Stimulated activated CD4-positive, alpha-beta T cell treated with anti-CD3 and anti-CD28 coated beads, Interleukin-15, amount 100 ng/mL, for 48 hours (primary cell): ENCODE measurements around the gene SYCN.

Experiments used
- DNase-seq, 2 donors: peaks; one replicate each; pipeline ENCODE4 v3.0.0-alpha.2; 2020; ENCODE audit warnings: low read depth in 2 of 2

SYCN gene

GRCh38 chr19:39194832-39195542 is 9.1 kb downstream of the SYCN start:
- no peak for DNase-seq

DNA sequence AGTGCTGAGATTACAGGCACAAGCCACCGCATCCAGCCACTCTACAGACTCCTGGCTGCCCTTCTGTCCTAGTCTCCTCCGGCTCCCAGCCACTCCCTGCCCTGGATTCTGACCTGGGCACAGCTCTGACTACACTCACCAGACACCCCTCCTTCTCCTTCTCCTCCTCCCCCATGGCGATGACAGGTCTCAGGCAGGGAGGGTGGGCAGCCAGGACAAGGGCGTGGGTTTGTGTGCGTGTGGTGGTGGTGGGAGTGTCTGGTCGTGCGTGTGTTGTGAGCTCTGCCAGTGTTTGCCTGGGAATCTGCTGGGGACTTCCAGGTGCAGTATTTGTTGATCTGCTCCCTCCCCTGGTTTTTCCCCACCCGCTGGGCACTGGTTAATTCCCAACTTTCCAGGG is 10.3 kb downstream of the SYCN start:
- DNase-seq = no peak

DNA sequence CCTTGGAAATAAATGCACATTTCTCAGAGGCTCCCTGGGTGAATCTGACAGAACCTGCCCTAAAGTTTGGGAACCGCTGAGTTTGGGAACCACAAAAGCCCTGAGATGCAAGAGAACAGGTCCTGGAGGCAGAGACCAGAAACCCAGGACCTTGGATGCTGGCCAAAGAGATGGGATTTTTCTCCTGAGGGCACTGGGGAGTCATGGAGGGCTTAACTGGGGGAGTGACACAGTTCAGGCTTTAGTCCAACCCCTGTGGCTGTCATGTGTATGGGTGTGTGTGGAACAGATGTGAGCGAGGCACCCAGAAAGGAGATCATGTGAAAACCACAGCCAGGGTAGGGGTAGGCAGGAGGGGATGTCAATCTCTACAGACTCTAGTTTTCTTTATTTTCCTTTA is 11.2 kb downstream of the SYCN start:
- DNase-seq = no peak

- no peak for DNase-seq
Observed at GRCh38 chr19:39190768-39191167, 13.3 kb downstream of the SYCN start.

GRCh38 chr19:39188960-39189359 is 15.1 kb downstream of the SYCN start:
- DNase-seq = no peak

DNA sequence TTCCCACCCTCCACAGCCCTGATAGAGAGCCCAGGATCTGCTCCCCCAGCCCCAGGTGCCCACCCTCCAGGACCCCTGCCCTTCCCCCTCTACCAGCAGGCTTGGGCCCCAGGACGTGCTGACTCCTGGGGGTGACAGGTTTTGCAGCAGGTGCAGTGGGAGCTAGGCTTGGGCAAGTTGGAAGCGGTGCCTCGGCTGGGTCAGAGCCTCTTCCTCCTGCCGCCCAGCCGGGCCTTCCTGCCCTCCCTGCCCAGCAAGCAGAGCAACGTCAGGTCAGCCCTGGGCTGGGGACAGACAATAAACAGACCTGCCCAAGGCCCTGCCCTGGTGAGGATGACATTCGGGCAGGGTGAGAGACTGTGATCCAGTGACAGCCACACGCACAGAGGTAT is 16.5 kb downstream of the SYCN start:
- DNase-seq = no peak

GRCh38 chr19:39186391-39186790 is 17.7 kb downstream of the SYCN start:
- DNase-seq = no peak

DNA sequence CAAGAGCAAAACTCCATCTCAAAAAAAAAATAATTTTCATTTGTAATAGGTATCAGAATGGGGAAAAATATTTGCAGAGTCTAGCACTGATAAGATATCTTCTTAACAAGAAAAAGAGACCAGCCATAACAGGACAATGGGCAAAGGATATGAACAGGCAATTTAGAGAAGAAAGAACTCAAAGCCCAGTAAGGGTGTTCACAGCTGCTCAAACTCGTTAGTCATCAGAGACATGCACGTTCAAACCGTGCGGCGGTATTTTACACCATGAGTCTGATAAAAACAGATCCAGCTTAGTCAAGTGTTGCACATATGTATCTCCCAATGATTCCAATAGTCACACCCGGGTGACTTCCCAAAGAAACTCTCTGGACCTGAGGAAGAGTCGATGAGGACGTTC is 21.0 kb downstream of the SYCN start:
- no peak for DNase-seq

- DNase-seq = no peak
Observed at GRCh38 chr19:39182174-39182505, 21.9 kb downstream of the SYCN start.

DNA sequence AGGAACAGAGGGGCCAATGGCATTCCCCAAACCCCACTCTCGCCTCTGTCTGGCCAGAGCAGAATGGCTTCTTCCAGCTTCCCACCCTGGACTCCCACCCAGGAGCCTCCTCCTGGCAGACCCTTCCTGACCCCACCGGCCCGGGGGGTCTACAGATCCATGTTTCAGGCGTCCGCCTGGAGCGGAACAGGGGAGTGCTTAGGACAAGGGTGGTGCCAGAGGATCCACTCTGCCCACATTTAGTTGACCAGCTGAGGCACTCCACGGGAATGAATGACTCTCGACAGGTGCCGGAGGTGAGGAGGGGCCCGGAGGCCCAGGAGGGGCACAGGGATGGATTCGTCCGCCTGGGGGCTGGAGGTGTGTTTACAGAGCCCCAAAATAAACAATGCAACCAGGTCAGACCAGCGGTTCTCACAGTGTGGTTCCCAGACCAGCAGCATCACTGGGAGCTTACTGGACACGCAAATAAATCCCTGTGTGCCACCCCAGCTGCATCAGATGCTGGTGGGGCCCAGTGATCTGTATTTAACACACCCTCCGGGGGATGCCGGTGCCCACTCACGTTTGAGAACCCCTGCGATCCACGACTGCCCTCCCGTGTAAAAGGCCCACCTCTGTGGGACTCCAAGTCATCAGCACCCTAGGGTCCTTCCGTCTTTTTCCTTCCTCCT is 22.4 kb downstream of the SYCN start:
- no peak for DNase-seq

- no peak for DNase-seq
Observed at GRCh38 chr19:39180749-39181148, 23.3 kb downstream of the SYCN start.

GRCh38 chr19:39179754-39180153 is 24.3 kb downstream of the SYCN start:
- DNase-seq = no peak

DNA sequence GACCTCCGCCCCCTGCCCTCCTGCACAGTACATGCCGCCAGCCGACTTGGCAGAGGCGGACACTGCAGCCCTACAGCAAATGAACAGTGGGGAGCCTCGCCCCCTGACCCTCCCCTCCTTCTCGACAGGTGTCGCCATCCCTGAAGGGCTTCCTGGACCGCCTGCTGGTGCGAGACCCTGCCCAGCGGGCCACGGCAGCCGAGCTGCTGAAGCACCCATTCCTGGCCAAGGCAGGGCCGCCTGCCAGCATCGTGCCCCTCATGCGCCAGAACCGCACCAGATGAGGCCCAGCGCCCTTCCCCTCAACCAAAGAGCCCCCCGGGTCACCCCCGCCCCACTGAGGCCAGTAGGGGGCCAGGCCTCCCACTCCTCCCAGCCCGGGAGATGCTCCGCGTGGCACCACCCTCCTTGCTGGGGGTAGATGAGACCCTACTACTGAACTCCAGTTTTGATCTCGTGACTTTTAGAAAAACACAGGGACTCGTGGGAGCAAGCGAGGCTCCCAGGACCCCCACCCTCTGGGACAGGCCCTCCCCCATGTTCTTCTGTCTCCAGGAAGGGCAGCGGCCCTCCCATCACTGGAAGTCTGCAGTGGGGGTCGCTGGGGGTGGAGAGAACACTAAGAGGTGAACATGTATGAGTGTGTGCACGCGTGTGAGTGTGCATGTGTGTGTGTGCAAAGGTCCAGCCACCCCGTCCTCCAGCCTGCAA is 25.6 kb downstream of the SYCN start:
- no peak for DNase-seq

DNA sequence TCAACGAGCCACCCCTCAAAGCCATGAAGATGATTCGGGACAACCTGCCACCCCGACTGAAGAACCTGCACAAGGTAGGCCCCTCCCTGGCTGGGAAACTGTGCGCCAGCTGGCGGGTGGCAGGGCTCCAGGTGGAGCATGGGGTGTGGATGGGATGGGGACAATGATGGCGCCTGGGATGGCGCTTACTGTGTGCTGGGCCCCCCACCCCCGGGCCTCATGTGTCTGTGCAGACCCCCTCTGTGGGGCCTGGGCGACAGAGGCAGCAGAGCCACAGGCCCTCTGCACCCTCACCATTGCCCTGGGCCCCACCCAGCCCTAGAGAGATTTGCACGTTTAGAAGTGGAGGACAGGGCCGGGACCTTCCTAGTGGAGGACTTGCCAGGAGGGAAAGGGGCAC is 26.3 kb downstream of the SYCN start:
- no peak for DNase-seq

DNA sequence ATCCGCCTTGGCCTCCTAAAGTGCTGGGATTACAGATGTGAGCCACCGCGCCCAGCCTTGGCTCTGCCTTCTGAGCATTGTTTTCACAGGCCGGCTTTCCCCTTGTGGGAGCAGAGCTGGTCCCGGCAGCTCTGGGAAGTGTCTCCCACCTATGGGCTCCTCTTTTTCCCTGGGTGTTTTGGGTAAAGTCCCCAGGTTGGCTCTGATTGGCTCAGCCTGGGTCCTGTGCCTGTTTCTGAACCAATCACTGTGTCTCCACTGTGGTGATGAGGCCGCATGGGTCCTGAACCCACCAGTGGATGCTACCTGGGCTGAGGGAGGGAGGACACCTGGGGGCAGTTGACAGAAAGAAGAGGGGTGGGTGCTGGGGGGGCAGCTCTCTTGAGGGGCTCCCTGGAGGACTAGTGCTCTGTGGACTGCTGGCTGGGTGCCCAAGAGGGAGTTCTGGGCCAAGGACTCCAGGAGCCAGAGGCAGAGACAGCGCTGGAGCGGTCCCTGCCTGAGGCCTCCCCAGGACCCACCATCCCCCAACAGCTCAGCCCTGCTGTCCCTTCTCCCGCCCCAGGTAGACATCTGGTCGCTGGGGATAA is 26.9 kb downstream of the SYCN start:
- DNase-seq = no peak

- no peak for DNase-seq
Observed at GRCh38 chr19:39175564-39175963, 28.5 kb downstream of the SYCN start.

- DNase-seq = no peak
Observed at GRCh38 chr19:39174558-39175544, 29.2 kb downstream of the SYCN start.

- DNase-seq = no peak
Observed at GRCh38 chr19:39174142-39174541, 29.9 kb downstream of the SYCN start.

- DNase-seq = no peak
Observed at GRCh38 chr19:39173502-39173991, 30.5 kb downstream of the SYCN start.

GRCh38 chr19:39172700-39173501 is 31.2 kb downstream of the SYCN start:
- no peak for DNase-seq
